ENCODE data around the gene CAMKK2. TPM values are rescaled to one million over a fixed set of nuclear protein-coding genes. Genes with fewer than 3 reads are reported as not detected.
"Not testable (repeated sequence)": the region's sequence is repeated elsewhere in the genome, so short reads cannot be mapped to it uniquely, and the experiment has no call there.

The CAMKK2 gene
- polyA plus RNA-seq (2012; ENCODE audit: insufficient read depth, insufficient read length), result 34.9 TPM

DNA sequence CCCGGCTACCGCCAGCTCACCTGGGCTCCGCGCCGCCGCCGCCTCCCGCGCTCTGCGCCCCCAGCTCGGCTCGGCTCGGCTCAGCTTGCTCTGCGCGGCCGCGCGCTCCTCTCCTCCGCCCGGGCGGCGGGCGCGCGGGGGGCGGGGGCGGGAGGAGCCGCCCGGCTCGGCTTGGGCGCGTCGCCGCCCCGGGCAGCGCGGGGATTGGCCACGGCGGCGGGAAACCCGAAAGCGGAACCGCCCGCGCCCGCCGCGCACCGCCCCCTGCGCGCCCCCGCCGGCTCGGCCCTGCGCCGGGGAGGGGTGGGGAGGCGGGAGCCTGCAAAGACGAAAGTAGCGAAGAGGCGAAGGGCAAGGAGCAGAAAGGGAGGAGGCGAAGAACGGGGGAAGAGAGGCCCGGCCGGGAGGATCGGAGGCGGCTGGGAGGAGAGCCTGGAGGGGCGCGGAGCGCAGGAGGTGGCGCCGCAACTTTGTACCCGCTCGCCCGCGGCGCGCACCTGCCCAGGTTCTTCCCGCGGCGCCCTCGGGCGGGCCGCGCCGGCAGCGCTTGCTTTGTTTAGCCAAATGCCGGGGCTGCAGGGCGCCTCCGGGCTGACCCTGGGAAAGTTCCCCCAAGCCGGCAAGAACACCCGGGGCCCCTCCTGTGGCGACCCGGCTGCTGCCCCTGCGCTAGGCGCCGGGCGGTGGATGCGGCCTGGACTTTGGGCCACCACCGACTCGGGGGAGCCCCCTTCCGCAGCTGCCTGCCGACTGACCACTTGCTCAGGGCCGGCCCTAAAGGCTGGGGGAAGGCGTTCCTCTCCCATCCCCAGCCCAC is at the start of gene CAMKK2:
TSS of gene CAMKK2 (minus strand) at position 92 of the 817 bp plus-strand sequence. CDS start 22,183 bp downstream, outside the sequence.
- peak; percentile 68 for DNase-seq (ENCODE audit: low read depth, low spot score)
- peak within 1 kb of the TSS; percentile 94 for H3K4me3 ChIP-seq (ENCODE audit: low read length)

DNA sequence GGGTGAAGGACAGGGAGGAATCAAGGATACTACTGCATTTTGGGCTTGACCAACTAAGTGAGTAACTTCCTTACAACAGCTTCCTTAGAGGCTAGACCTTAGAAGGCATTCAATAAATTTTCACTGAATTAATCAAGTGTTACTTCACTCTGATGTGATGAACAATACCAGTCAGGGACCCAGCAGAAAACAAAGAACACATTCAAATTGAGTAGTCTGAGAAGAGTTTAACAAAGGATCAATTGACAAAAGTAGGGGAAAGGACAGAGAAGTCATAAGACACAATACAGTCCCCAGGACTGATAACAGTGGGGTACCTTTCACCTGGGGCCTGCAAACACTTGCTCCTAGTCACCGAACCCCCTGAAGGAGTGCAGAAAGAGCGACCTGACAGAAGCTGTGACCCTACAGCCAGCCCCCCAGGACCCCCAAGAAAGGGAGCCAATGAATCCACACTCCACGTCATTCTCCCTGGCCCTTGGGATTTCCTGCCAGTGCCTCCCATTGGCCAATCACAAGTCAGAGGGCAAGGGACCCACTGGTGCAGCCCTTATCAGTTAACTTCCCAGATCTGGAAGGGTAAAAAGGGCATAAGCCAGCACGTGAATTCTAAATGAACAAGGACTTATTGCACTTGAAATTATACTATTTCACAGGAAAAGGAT is 48.8 kb upstream of the CAMKK2 start:
- DNase-seq (ENCODE audit: low read depth, low spot score), result no peak
- H3K4me3 ChIP-seq (ENCODE audit: low read length), result no peak overlapping the region

DNA sequence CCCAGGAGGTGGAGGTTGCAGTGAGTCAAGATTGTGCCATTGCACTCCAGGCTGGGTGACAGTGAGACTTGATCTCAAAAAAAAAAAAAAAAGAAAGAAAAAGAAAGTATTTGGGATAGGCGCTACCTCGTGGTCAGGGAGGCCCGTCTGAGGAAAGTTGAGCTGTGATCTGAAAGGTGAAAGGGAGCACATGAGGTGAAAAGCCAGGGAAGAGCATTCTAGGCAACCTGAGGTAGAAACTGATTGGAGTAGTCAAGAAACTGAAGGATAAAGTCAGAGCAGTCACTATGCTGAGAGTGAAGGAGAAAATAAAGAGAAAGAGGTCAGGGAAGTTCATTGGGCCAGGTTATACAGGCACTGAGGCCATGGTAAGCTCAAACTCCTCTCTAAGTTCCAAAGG is 48.0 kb upstream of the CAMKK2 start:
- no peak overlapping the region for H3K4me3 ChIP-seq (ENCODE audit: low read length)
- DNase-seq (ENCODE audit: low read depth, low spot score), result no peak

DNA sequence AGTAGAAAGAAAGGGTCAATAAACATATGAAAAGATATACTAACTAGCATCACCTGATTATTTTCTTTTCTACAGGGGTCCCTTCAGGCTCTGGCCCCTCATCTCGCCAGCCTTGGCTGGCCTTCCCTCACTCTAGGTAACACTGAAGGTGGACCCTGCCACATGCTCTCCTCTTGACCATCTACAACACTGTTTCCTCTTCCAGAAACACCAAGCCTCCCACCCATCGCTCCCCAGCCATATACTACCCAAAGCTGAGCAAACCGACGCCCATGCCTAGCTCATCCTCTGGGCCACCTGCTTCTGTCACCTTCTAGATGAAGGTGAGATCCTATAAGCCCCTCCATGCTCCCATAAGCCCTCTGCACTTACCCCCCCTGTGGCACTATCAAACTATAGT is 40.9 kb upstream of the CAMKK2 start:
- H3K4me3 ChIP-seq (ENCODE audit: low read length), result no peak overlapping the region
- no peak for DNase-seq (ENCODE audit: low read depth, low spot score)

DNA sequence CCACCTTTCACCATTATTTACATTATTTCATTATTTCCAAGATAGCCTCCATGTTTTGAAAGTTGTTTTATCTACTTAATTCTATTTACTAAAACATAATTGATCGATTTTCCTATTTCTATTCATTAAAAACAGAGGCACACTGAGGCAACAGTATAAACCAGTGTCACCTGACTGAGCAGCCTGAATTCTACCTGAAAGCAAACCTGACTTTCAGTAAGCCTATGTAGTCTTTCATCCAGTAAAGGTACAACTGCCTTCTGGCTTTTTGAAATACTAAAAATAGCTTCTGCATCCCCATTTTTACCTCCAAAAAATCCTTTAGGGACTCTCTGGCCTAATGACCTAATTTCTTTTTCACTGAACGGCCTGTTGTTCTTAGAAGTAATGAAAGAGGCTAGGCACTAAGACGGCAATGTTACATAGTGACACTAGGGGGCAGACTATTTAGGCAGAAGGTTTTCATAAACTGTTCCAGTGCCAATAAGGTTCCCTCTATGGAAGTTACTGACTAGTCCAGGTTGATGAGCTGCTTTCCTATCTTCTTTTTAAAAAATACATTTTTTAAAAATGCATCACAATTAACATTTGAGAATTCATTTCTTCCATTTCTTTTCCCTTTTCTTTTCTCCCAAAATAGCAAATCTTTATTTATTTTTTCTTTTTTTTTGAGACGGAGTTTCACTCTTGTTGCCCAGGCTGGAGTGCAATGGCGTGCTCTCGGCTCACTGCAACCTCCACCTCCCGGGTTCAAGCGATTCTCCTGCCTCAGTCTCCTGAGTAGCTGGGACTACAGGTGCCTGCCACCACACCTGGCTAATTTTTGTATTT is 38.2 kb upstream of the CAMKK2 start:
- H3K4me3 ChIP-seq (ENCODE audit: low read length), result no peak overlapping the region
- DNase-seq (ENCODE audit: low read depth, low spot score), result peak; percentile 68

DNA sequence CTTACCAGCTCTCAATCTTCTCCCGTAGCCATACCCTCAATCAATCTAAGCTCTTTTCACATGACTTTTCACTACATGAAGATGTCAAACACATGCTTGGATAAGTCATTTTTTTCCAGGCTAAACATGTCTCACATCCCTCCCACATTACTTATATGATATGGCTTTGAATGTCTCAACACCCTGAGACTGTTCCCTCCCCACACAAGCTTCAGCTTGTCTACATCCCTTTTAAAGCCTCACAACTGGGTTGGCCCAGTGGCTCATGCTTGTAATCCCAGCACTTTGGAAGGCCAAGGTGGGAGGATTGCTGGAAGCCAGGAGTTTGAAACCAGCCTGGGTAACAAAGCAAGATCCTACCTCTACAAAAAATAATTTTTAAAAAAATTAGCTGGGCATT is 37.2 kb upstream of the CAMKK2 start:
- H3K4me3 ChIP-seq (ENCODE audit: low read length), result no peak overlapping the region
- no peak for DNase-seq (ENCODE audit: low read depth, low spot score)

DNA sequence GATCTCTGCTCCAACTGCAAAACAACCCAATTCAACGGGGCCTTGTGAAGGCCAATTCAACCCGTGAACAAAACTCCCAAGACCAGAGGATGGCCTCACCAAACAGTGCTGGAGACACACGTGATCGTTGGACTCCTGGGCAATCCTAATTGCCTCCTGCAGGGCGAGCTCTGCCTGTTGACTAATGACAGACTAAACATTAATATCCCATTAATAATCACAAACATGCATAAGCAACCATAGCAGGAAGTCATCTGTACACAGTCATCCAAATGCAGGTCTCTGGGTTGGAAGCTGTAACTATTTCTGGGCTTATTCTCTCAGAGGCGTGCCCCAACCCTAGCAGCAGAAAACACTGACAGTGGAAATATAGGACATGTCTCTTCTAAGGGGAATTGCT is 34.7 kb upstream of the CAMKK2 start:
- no peak overlapping the region for H3K4me3 ChIP-seq (ENCODE audit: low read length)

DNA sequence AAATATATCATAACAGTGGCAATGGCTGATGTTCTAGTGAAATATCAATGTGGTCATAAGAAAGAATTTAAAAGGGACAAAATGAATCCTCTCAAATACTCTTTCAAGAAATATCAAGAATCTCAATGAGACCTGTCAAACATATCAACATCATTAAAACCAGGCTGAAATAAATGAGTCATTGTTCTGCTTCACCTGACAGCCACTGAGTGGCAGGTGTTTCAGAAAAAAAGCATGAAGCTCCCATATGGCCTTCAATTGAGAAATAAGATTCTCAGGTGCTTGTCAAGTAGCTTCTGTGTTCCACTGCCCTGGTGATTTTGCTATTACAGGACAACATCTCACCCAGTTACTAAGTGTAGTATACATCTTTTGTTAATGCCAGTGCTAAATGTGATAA is 34.2 kb upstream of the CAMKK2 start:
- no peak for DNase-seq (ENCODE audit: low read depth, low spot score)

More for the DNA sequence above, 34.7 kb upstream of the CAMKK2 start:
- DNase-seq (ENCODE audit: low read depth, low spot score), result no peak

DNA sequence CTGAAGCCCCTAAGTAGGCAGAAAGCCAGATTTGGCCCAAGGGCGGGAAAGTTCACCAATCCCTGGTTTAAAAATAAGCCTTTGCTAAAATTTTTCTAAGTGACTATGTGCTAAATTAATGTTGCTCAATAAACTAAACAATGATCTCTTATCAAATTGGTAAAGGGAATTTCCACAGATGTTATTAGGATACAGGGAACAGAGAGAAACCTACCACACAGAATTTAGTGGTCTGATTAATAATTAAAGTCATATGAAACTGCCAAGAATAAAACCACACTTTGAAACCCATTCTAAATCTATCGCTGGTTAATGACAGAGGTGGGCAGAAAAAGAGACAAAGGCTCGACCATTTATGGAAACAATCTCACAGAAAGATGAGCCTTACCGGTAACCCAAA is 33.7 kb upstream of the CAMKK2 start:
- H3K4me3 ChIP-seq (ENCODE audit: low read length), result no peak overlapping the region
- DNase-seq (ENCODE audit: low read depth, low spot score), result no peak

More for the DNA sequence above, 34.2 kb upstream of the CAMKK2 start:
- H3K4me3 ChIP-seq (ENCODE audit: low read length), result no peak overlapping the region

DNA sequence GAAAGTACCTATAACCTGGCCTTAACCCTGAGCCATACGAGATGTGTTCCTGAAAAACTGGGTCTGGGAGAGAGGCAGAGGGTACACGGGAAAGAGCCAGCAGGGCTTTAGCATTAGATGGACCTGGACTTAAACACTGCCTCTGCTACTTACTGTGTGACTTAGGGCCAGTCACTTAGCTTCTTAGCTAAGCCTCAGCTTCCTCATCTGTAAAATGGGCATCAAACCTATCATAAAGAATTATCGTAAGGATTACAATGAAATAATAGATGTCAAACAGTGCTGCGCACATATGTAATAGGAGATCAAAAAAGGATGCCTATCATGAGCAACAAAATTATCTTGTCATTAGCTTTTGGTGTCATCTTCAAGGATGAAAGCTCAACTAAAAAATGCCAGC is 32.1 kb upstream of the CAMKK2 start:
- DNase-seq (ENCODE audit: low read depth, low spot score), result no peak
- no peak overlapping the region for H3K4me3 ChIP-seq (ENCODE audit: low read length)

DNA sequence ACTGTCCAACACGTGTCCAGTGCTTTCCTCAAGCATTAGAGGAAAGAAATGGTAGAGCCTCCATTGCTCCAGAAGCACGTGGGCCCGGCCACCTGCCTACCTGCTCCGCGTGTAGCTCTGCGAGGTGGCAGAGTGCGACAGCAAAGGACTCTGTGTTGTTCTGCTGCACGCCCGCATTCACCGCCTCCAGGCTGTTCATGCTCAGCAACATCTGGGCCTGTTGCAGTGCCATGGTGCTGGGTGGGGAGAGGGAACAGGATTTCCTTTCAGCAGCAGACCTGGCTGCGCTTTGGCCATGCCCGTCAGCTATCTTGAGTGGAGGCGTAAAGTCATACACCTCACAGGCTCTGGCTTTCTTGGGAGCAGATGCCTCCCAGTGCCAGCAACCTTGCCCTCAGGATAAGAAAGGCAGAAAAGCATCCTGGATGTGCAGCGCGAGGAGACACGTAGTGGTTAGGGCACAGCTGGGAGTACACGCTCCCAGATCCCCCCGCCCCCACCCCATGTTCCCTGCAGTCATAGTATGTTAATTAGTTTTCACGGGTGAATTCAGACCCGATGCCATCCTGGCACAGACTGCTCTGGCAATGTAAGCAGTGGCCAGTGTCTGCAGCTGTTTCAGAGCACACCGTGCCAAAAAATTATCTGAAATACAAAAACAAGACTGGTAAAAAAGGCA is 30.6 kb upstream of the CAMKK2 start:
- no peak overlapping the region for H3K4me3 ChIP-seq (ENCODE audit: low read length)
- no peak for DNase-seq (ENCODE audit: low read depth, low spot score)

DNA sequence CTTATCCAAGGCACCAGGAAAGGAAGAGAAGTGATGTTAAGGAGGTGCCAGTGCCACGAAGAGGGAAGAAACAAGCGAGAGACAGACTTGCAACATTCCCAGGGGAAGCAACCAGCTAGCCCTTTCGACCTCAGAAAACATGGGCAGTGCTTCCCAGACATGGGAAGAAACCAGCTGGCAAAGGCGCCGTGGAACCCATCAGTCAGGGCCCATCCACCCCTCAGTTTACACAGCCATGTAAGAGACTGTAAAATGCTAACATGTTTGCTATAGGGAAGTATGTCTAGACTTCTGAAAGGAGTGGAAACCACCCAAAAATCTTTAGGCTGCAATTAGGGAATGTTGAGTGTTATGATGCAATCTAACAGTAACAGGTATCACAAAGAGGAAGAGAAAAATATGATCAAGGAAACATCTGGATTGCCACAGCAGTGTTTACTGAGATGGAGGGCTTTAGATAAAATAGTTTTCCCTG is 29.4 kb upstream of the CAMKK2 start:
- DNase-seq (ENCODE audit: low read depth, low spot score), result no peak
- H3K4me3 ChIP-seq (ENCODE audit: low read length), result no peak overlapping the region

DNA sequence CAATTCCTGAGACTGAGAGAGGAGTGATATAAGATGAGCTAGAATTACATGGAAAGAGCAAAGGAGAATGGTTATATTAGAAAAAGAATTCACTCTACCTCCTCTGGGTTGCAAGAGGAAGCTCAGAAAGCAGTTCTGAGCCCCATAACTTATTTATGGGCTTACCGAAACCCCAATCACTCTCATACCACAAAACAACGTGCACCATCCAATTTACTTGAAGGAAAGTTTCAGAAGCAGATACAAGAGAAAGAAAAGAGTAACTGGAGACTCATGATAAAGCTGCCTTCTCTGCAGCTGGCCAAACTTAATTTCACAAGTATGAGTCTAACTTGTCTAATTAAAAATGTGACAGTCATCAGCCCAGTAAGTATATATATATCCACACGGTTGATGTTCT is 27.4 kb upstream of the CAMKK2 start:
- DNase-seq (ENCODE audit: low read depth, low spot score), result no peak
- no peak overlapping the region for H3K4me3 ChIP-seq (ENCODE audit: low read length)

DNA sequence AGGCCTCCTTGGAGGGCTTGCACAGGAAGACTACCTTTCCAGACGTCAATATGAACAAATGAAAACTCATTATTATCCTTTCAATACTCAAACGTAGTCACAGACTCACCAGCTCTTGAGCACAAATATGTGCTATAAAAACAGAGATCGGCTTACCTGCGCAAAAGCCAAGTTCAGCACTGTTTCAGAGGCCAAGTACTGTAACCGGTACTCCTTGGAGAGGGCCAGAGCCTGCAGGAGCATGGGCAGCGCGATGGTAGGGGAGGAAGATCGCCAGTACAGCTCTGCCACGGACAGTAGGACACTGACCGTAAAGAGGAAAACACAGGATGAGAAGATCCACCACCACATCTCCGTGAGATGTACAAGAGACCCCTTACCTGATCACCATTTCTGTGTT is 21.6 kb upstream of the CAMKK2 start:
- no peak for DNase-seq (ENCODE audit: low read depth, low spot score)
- no peak overlapping the region for H3K4me3 ChIP-seq (ENCODE audit: low read length)

DNA sequence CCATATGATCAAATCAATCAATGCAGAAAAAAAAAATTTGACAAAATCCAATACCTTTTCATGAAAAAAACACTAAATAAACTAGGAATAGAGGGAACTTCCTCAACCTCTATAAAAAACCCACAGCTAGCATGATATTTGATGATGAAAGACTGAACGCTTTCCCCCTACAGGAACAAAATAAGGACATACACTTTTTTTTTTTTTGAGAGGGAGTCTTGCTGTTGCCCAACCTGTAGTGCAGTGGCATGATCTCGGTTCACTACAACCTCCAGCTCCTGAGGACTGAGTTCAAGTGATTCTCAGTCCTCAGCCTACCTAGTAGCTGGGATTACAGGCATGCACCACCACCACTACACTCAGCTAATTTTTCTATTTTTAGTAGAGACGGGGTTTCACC is 17.9 kb upstream of the CAMKK2 start:
- no peak overlapping the region for H3K4me3 ChIP-seq (ENCODE audit: low read length)
- no peak for DNase-seq (ENCODE audit: low read depth, low spot score)

DNA sequence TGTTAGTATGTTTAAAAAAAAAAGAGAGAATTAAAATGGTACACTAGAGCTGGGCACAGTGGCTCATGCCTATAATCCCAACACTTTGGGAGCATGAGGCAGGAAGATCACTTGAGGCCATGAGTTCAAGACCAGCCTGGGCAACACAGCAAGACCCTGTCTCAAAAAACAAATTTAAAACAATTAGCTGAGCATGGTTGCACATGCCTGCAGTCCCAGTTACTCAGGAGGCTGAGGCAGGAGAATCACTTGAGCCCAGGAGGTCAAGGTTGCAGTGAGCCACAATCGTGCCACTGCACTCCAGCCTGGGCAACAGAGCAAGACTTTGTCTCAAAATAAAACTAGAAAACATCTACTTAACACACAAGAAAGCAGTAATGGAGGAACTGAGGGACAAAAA is 13.7 kb upstream of the CAMKK2 start:
- H3K4me3 ChIP-seq (ENCODE audit: low read length); DNase-seq (ENCODE audit: low read depth, low spot score): not testable (repeated sequence)

DNA sequence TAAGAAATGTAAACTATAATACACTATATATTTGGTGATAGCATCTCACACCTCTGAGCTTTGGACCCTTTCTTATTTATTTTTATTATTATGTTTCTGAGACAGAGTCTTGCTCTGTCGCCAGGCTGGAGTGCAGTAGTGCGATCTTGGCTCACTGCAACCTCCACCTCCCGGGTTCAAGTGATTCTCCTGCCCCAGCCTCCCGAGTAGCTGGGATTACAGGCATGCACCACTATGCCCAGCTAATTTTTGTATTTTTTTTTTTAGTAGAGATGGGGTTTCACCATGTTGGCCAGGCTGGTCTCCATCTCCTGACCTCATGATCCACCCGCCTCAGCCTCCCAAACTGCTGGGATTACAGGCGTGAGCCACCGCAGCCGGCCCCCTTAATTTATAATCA is 10.9 kb upstream of the CAMKK2 start:
- H3K4me3 ChIP-seq (ENCODE audit: low read length); DNase-seq (ENCODE audit: low read depth, low spot score): not testable (repeated sequence)

DNA sequence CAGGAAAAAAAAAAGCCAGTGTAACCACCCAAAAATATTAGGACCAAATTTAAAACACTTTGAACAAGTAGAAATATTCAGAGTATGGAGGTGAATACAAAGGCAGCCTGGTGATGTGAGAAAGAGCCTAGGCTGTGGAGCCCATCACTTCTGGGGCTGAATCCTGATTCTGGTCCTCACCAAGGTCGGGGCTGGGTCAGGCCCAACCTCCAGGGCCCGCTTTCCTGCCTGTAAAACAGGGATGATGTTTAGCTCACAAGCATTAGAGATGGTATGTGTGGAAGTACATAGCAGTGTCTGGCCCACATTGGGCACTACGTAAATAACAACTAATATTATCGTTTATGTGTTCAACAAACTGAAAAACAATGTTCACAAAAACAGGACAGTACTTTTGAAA is 7.8 kb upstream of the CAMKK2 start:
- H3K4me3 ChIP-seq (ENCODE audit: low read length), result no peak overlapping the region

DNA sequence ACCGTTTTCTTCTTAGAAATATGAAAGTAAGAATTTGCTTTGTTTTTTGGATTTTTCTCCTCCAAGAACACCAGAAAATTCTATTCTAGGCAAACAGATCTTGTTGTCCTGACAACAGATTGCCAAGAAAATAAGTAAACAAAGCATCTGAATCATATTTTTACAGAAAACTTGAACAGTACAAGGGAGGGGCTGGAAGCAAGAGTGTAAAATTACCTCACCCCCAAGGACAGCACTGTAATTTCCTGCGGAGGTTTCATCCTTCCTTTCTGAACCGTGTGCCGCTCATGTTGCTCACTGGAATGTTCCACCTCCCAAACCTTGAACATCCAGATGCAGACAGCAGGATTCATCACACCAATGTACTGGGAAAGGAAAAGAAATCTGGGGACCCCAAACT is 5.4 kb upstream of the CAMKK2 start:
- no peak overlapping the region for H3K4me3 ChIP-seq (ENCODE audit: low read length)
- no peak for DNase-seq (ENCODE audit: low read depth, low spot score)

More for the DNA sequence above, 7.8 kb upstream of the CAMKK2 start:
- no peak for DNase-seq (ENCODE audit: low read depth, low spot score)

All from Jurkat, Clone E6-1 (cell line).